Skeletal muscle satellite cell (primary cell): Measurements from ENCODE around the gene TOMM20.

Experiments used
- H3K27me3 ChIP-seq: 2 replicates; pipeline ENCODE4 v1.7.0; 2013; ENCODE audit warnings: low read length; ENCODE audit not compliant: control insufficient read depth, insufficient read depth
- H3K36me3 ChIP-seq: 2 replicates; pipeline ENCODE4 v1.7.0; 2013; ENCODE audit warnings: mild to moderate bottlenecking, control low read depth, low read length; ENCODE audit not compliant: insufficient read depth
- H3K4me1 ChIP-seq: 2 replicates; pipeline ENCODE4 v1.7.0; 2013; ENCODE audit warnings: low read length; ENCODE audit not compliant: control insufficient read depth, insufficient read depth
- H3K4me2 ChIP-seq: 2 replicates; pipeline ENCODE4 v1.7.0; 2013; ENCODE audit warnings: mild to moderate bottlenecking, low read length
- H3K4me3 ChIP-seq: 2 replicates; pipeline ENCODE4 v1.7.0; 2013; ENCODE audit warnings: low read length
- H3K9ac ChIP-seq: 2 replicates; pipeline ENCODE4 v1.7.0; 2013; ENCODE audit warnings: mild to moderate bottlenecking, low read depth, low read length, moderate library complexity
- H3K9me3 ChIP-seq: replicated peaks from 2 replicates; pipeline ENCODE4 v1.7.0; 2013; ENCODE audit warnings: mild to moderate bottlenecking, control low read depth, low read length

Gene TOMM20

GRCh38 chr1:235112297-235113182 is 16.1 kb downstream of the TOMM20 start:
- H3K27me3 ChIP-seq = no peaks in the 10 kb centered on the region
- no peak overlapping the region for H3K4me2 ChIP-seq
- peaks cover 84% of the 10 kb centered on the region for H3K36me3 ChIP-seq
- no peak overlapping the region for H3K9ac ChIP-seq
- H3K9me3 ChIP-seq = no peaks in the 10 kb centered on the region
- H3K4me1 ChIP-seq = no peaks in the 10 kb centered on the region
- H3K4me3 ChIP-seq = no peak overlapping the region

- no peak overlapping the region for H3K4me2 ChIP-seq
- no peak overlapping the region for H3K4me3 ChIP-seq
- no peaks in the 10 kb centered on the region for H3K27me3 ChIP-seq
- H3K9ac ChIP-seq = no peak overlapping the region
- no peaks in the 10 kb centered on the region for H3K4me1 ChIP-seq
- H3K36me3 ChIP-seq = peaks cover 82% of the 10 kb centered on the region
- no peaks in the 10 kb centered on the region for H3K9me3 ChIP-seq
These were observed 17.5 kb downstream of the TOMM20 start for GRCh38 chr1:235111107-235111506.

- Histone ChIP-seq H3K4me1 (peaks cover 10% of the 10 kb centered on the region), H3K4me2 (no peak overlapping the region), H3K4me3 (no peak overlapping the region), H3K27me3 (no peaks in the 10 kb centered on the region), H3K36me3 (peaks cover 65% of the 10 kb centered on the region), H3K9me3 (no peaks in the 10 kb centered on the region), H3K9ac (no peak overlapping the region)
These were observed 19.8 kb downstream of the TOMM20 start for GRCh38 chr1:235108876-235109275.

GRCh38 chr1:235108185-235108593 is 20.4 kb downstream of the TOMM20 start:
- no peak overlapping the region for H3K4me2 ChIP-seq
- no peaks in the 10 kb centered on the region for H3K9me3 ChIP-seq
- H3K4me3 ChIP-seq = no peak overlapping the region
- no peaks in the 10 kb centered on the region for H3K27me3 ChIP-seq
- no peak overlapping the region for H3K9ac ChIP-seq
- H3K36me3 ChIP-seq = peaks cover 58% of the 10 kb centered on the region
- H3K4me1 ChIP-seq = peaks cover 13% of the 10 kb centered on the region

- Histone ChIP-seq H3K4me3 (no peak overlapping the region), H3K9ac (no peak overlapping the region), H3K4me1 (peaks cover 13% of the 10 kb centered on the region), H3K27me3 (no peaks in the 10 kb centered on the region), H3K36me3 (peaks cover 52% of the 10 kb centered on the region), H3K9me3 (no peaks in the 10 kb centered on the region), H3K4me2 (no peak overlapping the region)
These were observed 21.1 kb downstream of the TOMM20 start for GRCh38 chr1:235107368-235108184.

GRCh38 chr1:235106457-235106856 is 22.2 kb downstream of the TOMM20 start:
- Histone ChIP-seq H3K9ac (no peak overlapping the region), H3K9me3 (no peaks in the 10 kb centered on the region), H3K27me3 (no peaks in the 10 kb centered on the region), H3K4me2 (no peak overlapping the region), H3K4me1 (peaks cover 19% of the 10 kb centered on the region), H3K36me3 (peaks cover 45% of the 10 kb centered on the region), H3K4me3 (no peak overlapping the region)

GRCh38 chr1:235105051-235106043 is 23.3 kb downstream of the TOMM20 start:
- Histone ChIP-seq H3K9ac (no peak overlapping the region), H3K9me3 (no peaks in the 10 kb centered on the region), H3K4me3 (no peak overlapping the region), H3K4me1 (peaks cover 19% of the 10 kb centered on the region), H3K4me2 (peak overlapping the region; percentile 86), H3K36me3 (peaks cover 34% of the 10 kb centered on the region), H3K27me3 (no peaks in the 10 kb centered on the region)

GRCh38 chr1:235102993-235103411 is 25.6 kb downstream of the TOMM20 start:
- Histone ChIP-seq H3K27me3 (no peaks in the 10 kb centered on the region), H3K4me3 (no peak overlapping the region), H3K9me3 (no peaks in the 10 kb centered on the region), H3K36me3 (peaks cover 10% of the 10 kb centered on the region), H3K4me1 (peaks cover 19% of the 10 kb centered on the region), H3K4me2 (no peak overlapping the region), H3K9ac (no peak overlapping the region)

- H3K36me3 ChIP-seq = peaks cover 2% of the 10 kb centered on the region
- H3K27me3 ChIP-seq = no peaks in the 10 kb centered on the region
- peaks cover 19% of the 10 kb centered on the region for H3K4me1 ChIP-seq
- no peaks in the 10 kb centered on the region for H3K9me3 ChIP-seq
- no peak overlapping the region for H3K9ac ChIP-seq
- peak overlapping the region; percentile 20 for H3K4me2 ChIP-seq
- H3K4me3 ChIP-seq = no peak overlapping the region
These were observed 26.4 kb downstream of the TOMM20 start for GRCh38 chr1:235102259-235102582.

- no peak overlapping the region for H3K9ac ChIP-seq
- H3K36me3 ChIP-seq = no peaks in the 10 kb centered on the region
- peak overlapping the region; percentile 20 for H3K4me2 ChIP-seq
- H3K4me1 ChIP-seq = peaks cover 19% of the 10 kb centered on the region
- H3K4me3 ChIP-seq = no peak overlapping the region
- H3K27me3 ChIP-seq = no peaks in the 10 kb centered on the region
- H3K9me3 ChIP-seq = no peaks in the 10 kb centered on the region
These were observed 26.9 kb downstream of the TOMM20 start for GRCh38 chr1:235101558-235102258.
